Activated B cell treated with CpG ODN at 0.5 μM for 24 hours (primary cell): ENCODE results near the gene HTR6. TPM values are rescaled to one million over a fixed set of nuclear protein-coding genes. Genes with fewer than 3 reads are reported as not detected.

ENCODE experiments used
- ATAC-seq: fragments of 200-7000 bp; cut with Tn5 transposase; one replicate; pipeline ENCODE4 v1.10.0; 2021; ENCODE audit warnings: low read depth, mild to moderate bottlenecking, moderate library complexity
- CTCF ChIA-PET: fragments of 350-600 bp; sonication (Branson Sonifier 250); formaldehyde crosslinking; loops from one replicate; lab custom pipeline; 2021; ENCODE audit warnings: antibody characterized with exemption; lab: Charles Lee
- POLR2A ChIA-PET: fragments of 350-600 bp; sonication (Branson Sonifier 250); formaldehyde crosslinking; loops from one replicate; lab custom pipeline; 2021; ENCODE audit warnings: antibody characterized with exemption; lab: Charles Lee
- DNase-seq: peaks from one replicate; pipeline ENCODE4 v3.0.0; 2022
- H3K27ac Mint-ChIP-seq: one replicate; pipeline ENCODE4 v1.8.0; 2020; ENCODE audit warnings: mixed read lengths
- H3K27me3 Mint-ChIP-seq: one replicate; pipeline ENCODE4 v1.8.0; 2021; ENCODE audit warnings: mixed read lengths
- H3K36me3 Mint-ChIP-seq: one replicate; pipeline ENCODE4 v1.8.0; 2021; ENCODE audit warnings: low read depth, mixed read lengths
- H3K4me1 Mint-ChIP-seq: one replicate; pipeline ENCODE4 v1.8.0; 2021; ENCODE audit warnings: mixed read lengths
- H3K4me3 Mint-ChIP-seq: one replicate; pipeline ENCODE4 v1.8.0; 2020; ENCODE audit warnings: mild to moderate bottlenecking, mixed read lengths
- H3K9me3 Mint-ChIP-seq: one replicate; pipeline ENCODE4 v1.8.0; 2020; ENCODE audit warnings: mixed read lengths
- intact Hi-C: fragments of 100-400 bp; cut with micrococcal nuclease; formaldehyde crosslinking; loops from one replicate; pipeline ENCODE4 v1.15.1; 2024
- total RNA-seq: library from RNA; stranded (reverse); gene quantifications from 2 replicates; pipeline ENCODE4 v1.2.3, GENCODE V29; 2022
- TF ChIP-seq, protein P1 (sequence below): fragments of 200-600 bp; IDR thresholded peaks from one replicate; pipeline ENCODE4 v1.8.0; 2022; ENCODE audit warnings: antibody characterized with exemption, mild to moderate bottlenecking

Gene HTR6
- total RNA-seq, 1 donor from 2014 or later = not detected

DNA sequence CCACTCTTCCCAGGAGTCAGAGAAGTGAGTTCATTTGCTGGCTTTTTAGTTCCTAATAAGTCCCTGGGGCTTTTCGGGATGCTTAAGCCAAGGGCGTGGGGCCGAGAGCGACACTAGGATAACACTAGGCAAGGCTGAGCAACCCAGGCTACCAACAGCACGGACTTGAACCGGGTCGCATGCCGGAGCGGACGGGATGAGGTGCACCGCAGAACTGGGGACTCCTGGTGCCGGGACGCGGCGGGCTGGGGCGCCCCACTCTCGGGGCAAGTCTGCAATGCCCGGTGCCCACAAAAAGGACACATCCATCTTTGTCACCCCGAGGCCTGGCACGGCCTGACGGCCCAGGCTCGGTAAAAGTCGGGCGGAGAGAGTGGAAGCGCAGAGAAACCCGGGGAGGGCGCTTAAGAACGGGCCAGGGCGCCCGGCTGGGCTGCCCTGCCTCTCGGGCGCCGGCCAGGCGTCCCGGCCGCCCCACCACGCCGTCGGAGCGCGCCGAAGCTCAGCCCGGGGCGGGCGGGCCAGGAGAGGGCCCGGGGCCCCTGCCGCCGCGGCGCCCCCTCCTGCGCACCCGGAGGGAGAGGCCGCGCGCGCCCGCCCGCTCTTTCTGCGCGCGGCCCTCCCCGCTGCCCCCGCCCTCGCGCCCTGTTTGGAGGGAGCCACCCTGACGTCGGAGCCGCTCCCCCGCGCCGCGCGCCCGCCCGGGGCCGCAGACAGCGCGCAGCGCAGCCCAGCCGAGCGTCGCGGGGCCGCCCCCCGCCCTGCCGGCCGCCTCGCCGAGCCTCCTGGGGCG lies 20.9 kb upstream of the HTR6 start, which contains the start of gene NBL1:
Gene NBL1 (plus strand): TSS at position 710 of the 793 bp plus-strand sequence. CDS start 10,720 bp downstream, outside the sequence.
- Mint-ChIP-seq H3K4me3 (peak within 1 kb of the TSS; percentile 87), H3K36me3 (no peaks in the 10 kb centered on the region), H3K27ac (no peak within 1 kb of the TSS), H3K4me1 (peaks cover 12% of the 10 kb centered on the region), H3K27me3 (peaks cover 50% of the 10 kb centered on the region), H3K9me3 (no peaks in the 10 kb centered on the region)
- ChIA-PET CTCF (no interaction called here), POLR2A (interaction anchor here (0.5 to 0.6 kb wide), 2 partner anchors 12 to 20 kb away, joined by 4 to 5 read pairs; no protein-coding TSS in a partner anchor)
- TF ChIP-seq, protein P1, sequence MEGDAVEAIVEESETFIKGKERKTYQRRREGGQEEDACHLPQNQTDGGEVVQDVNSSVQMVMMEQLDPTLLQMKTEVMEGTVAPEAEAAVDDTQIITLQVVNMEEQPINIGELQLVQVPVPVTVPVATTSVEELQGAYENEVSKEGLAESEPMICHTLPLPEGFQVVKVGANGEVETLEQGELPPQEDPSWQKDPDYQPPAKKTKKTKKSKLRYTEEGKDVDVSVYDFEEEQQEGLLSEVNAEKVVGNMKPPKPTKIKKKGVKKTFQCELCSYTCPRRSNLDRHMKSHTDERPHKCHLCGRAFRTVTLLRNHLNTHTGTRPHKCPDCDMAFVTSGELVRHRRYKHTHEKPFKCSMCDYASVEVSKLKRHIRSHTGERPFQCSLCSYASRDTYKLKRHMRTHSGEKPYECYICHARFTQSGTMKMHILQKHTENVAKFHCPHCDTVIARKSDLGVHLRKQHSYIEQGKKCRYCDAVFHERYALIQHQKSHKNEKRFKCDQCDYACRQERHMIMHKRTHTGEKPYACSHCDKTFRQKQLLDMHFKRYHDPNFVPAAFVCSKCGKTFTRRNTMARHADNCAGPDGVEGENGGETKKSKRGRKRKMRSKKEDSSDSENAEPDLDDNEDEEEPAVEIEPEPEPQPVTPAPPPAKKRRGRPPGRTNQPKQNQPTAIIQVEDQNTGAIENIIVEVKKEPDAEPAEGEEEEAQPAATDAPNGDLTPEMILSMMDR = no peak
- DNase-seq = peak; percentile 38
- intact Hi-C loops = no loop called here
- ATAC-seq = peak; percentile 76

DNA sequence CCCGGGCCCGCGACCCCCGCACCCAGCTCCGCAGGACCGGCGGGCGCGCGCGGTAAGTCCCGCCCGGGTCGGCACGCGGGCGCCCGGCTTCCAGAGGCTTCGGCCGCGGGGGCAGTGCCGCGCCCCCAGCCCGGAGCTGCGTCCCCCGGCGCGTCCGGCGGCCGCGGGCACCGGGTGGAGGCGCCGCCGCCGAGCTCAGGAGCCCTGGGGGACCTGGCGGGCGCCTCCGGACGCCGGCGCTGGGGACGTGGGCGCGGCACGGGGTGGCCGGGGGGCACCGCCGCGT lies 20.3 kb upstream of the HTR6 start:
- DNase-seq (peak; percentile 24), ATAC-seq (peak; percentile 13)
- ChIA-PET POLR2A (interaction anchor here (0.5 kb wide), 1 partner anchor 19 kb away, joined by 5 read pairs; no protein-coding TSS in a partner anchor), CTCF (no interaction called here)
- Mint-ChIP-seq H3K9me3 (no peaks in the 10 kb centered on the region), H3K4me3 (no peak overlapping the region), H3K27me3 (peaks cover 47% of the 10 kb centered on the region), H3K27ac (no peak overlapping the region), H3K4me1 (peaks cover 12% of the 10 kb centered on the region), H3K36me3 (no peaks in the 10 kb centered on the region)
- TF ChIP-seq, protein P1 = no peak
- intact Hi-C loops = no loop called here

DNA sequence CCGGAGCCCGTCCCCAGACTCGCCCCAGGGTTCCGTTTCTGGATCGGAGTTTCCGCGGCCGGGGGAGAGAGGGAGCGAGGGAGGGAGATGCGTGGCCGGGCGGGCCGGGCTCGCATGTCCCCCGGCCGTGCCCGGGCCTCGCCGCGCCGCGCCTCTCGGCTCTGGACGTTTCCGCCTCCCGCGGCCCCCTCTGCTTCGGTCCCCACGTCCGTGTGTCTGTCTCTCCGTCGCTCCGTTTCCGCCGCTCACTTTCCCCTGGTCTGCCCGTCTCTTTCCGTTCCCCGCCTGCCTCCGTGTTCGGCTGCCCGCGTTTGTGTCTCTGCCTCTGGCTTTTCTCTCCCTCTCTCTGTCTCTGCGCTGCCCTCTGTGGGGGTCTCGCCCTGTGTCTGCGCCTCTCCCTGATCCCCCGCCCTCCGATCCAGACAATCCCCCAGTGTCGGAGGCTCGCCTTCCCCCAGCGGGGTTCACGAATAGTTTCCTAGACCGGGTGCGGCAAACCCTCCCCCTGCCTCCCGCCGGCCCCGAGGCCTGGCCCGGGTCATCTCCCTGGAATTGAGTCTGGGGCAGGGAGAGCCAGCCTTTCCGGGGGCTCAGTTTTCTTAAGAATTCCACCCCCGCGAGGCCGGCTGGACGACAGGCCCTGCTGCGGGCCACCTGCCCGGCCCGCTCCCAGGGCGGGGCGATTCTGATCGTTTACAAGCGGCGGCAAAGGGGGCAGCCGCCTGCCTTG lies 19.8 kb upstream of the HTR6 start:
- POLR2A ChIA-PET = no interaction called here
- H3K27ac Mint-ChIP-seq = no peak overlapping the region
- H3K9me3 Mint-ChIP-seq = no peaks in the 10 kb centered on the region
- DNase-seq = peak; percentile 31
- CTCF ChIA-PET = no interaction called here
- no peaks in the 10 kb centered on the region for H3K36me3 Mint-ChIP-seq
- H3K4me3 Mint-ChIP-seq = peak overlapping the region; percentile 87
- H3K4me1 Mint-ChIP-seq = peaks cover 12% of the 10 kb centered on the region
- peak; percentile 44 for ATAC-seq
- H3K27me3 Mint-ChIP-seq = peaks cover 47% of the 10 kb centered on the region
- TF ChIP-seq, protein P1 = no peak
- intact Hi-C loops = no loop called here

DNA sequence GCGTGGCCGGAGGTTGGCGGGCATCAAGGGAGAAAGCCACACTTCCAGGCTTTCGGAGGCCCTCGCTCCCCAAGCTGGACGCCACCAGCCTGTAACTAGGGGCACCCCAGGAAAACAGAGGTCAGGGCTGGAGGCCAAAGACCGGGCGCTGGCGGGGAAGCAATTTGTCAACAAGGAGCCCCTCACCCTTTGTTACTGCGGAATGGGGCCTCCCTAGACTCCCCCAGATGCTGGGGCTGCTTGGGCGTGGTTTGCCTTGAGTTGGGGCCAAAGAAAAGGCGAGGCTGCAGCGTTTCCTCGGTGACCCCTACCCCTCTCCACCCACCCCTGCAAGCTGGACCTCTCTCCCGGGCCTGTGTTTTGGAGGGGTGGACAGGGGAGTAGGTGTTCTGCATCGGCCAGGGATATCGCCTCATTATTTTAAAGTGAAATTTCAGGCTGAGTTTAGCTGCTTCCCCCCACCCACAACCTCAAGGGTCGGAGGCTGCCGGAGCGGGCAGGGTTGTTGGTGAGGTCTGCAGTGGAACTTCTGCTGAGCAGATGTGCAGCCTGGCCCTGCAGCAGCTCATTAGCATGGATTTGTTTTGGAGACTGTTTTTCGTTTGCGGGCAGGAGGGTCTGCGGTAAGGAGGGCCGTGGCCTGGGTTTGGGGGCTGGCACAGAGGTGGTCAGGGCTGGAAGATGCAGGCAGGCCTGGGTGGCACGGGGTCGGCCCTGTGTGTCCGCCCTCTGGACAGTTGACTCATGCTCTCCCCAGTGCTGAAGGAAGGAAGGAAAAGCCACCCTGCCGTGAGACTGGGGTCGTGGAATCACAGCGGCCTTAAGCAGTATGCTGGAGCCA lies 19.0 kb upstream of the HTR6 start:
- CTCF ChIA-PET = no interaction called here
- Mint-ChIP-seq H3K27me3 (peaks cover 48% of the 10 kb centered on the region), H3K36me3 (no peaks in the 10 kb centered on the region), H3K9me3 (no peaks in the 10 kb centered on the region), H3K4me1 (peaks cover 12% of the 10 kb centered on the region), H3K27ac (no peak overlapping the region), H3K4me3 (peak overlapping the region; percentile 28)
- DNase-seq (no peak), ATAC-seq (no peak)
- POLR2A ChIA-PET = no interaction called here
- TF ChIP-seq, protein P1 = no peak
- intact Hi-C loops = no loop called here
